Liver (tissue), 9 donors: Measurements from ENCODE around the gene KRT14. TPM values are rescaled to one million over a fixed set of nuclear protein-coding genes. Genes with fewer than 3 reads are reported as not detected.

Experiments used
- DNase-seq: peaks from one replicate; pipeline ENCODE4 v3.0.0-alpha.2; 2017; ENCODE audit warnings: low spot score
- H3K27ac ChIP-seq, 2 donors: one replicate each; pipeline ENCODE4 v1.7.0; 2013; ENCODE audit warnings: inconsistent platforms in 2 of 2, low read length in 2 of 2, control low read depth in 1 of 2, low read depth in 1 of 2, mild to moderate bottlenecking in 1 of 2
- H3K27me3 ChIP-seq, 4 donors: one replicate each; pipeline versions ENCODE4 v1.6.1 to v1.7.0; 2013; ENCODE audit warnings: low read length in 3 of 4, inconsistent platforms in 1 of 4, mild to moderate bottlenecking in 1 of 4, moderate library complexity in 1 of 4; ENCODE audit not compliant: control insufficient read depth in 4 of 4, insufficient read depth in 4 of 4
- H3K36me3 ChIP-seq, 4 donors: one replicate each; pipeline versions ENCODE4 v1.6.1 to v1.7.0; 2013; ENCODE audit warnings: low read length in 3 of 4, mild to moderate bottlenecking in 3 of 4, low read depth in 1 of 4, moderate library complexity in 1 of 4; ENCODE audit not compliant: control insufficient read depth in 4 of 4, insufficient read depth in 3 of 4
- H3K4me1 ChIP-seq, 4 donors: one replicate each; pipeline versions ENCODE4 v1.6.1 to v1.7.0; 2013; ENCODE audit warnings: low read length in 3 of 4, mild to moderate bottlenecking in 3 of 4, moderate library complexity in 1 of 4; ENCODE audit not compliant: control insufficient read depth in 4 of 4, insufficient read depth in 4 of 4
- H3K4me3 ChIP-seq, 3 donors: one replicate each; pipeline versions ENCODE4 v1.6.1 to v1.7.0; 2013; ENCODE audit warnings: low read length in 3 of 3, control low read depth in 1 of 3, low read depth in 1 of 3, mild to moderate bottlenecking in 1 of 3
- H3K9ac ChIP-seq, 2 donors: one replicate each; pipeline ENCODE4 v1.7.0; 2013; ENCODE audit warnings: low read length in 2 of 2, mild to moderate bottlenecking in 2 of 2, moderate library complexity in 2 of 2, control low read depth in 1 of 2, low read depth in 1 of 2
- H3K9me3 ChIP-seq, 4 donors: one replicate each; pipeline versions ENCODE4 v1.6.1 to v1.7.0; 2013; ENCODE audit warnings: low read length in 3 of 4; ENCODE audit not compliant: control insufficient read depth in 4 of 4
- EGR1 ChIP-seq, 2 donors: IDR thresholded peaks; 2 replicates each; pipeline ENCODE4 v1.6.1; 2016 to 2018; ENCODE audit warnings: antibody characterized with exemption in 2 of 2, low read depth in 2 of 2
- FOXA1 ChIP-seq: IDR thresholded peaks from 2 replicates; pipeline ENCODE4 v1.6.1; 2016; ENCODE audit warnings: antibody characterized with exemption
- FOXA2 ChIP-seq: IDR thresholded peaks from 2 replicates; pipeline ENCODE4 v1.6.1; 2016; ENCODE audit warnings: antibody characterized with exemption
- GABPA ChIP-seq, 2 donors: IDR thresholded peaks in 1 of 2; conservative IDR thresholded peaks in 1 of 2; 2 replicates each; pipeline ENCODE4 v1.6.1; 2016; ENCODE audit warnings: antibody characterized with exemption in 2 of 2, mild to moderate bottlenecking in 1 of 2, moderate library complexity in 1 of 2
- HNF4A ChIP-seq, 2 donors: conservative IDR thresholded peaks; 2 replicates each; pipeline ENCODE4 v1.6.1; 2016; ENCODE audit warnings: antibody characterized with exemption in 2 of 2, mild to moderate bottlenecking in 2 of 2
- HNF4G ChIP-seq: IDR thresholded peaks from 2 replicates; pipeline ENCODE4 v1.6.1; 2016; ENCODE audit warnings: antibody characterized with exemption
- JUND ChIP-seq, 2 donors: IDR thresholded peaks; 2 replicates each; pipeline ENCODE4 v1.6.1; 2016; ENCODE audit warnings: antibody characterized with exemption in 2 of 2
- MAX ChIP-seq: IDR thresholded peaks from 2 replicates; pipeline ENCODE4 v1.6.1; 2016; ENCODE audit warnings: antibody characterized with exemption
- NR2F2 ChIP-seq: IDR thresholded peaks from 2 replicates; pipeline ENCODE4 v1.6.1; 2016; ENCODE audit warnings: antibody characterized with exemption
- RAD21 ChIP-seq, 2 donors: IDR thresholded peaks; 2 replicates each; pipeline ENCODE4 v1.6.1; 2016; ENCODE audit warnings: antibody characterized with exemption in 2 of 2, mild to moderate bottlenecking in 2 of 2
- REST ChIP-seq: IDR thresholded peaks from 2 replicates; pipeline ENCODE4 v1.6.1; 2016; ENCODE audit warnings: antibody characterized with exemption, mild to moderate bottlenecking
- RXRA ChIP-seq, 2 donors: IDR thresholded peaks; 2 replicates each; pipeline ENCODE4 v1.6.1; 2017 to 2018; ENCODE audit warnings: antibody characterized with exemption in 2 of 2, mild to moderate bottlenecking in 1 of 2
- SP1 ChIP-seq: IDR thresholded peaks from 2 replicates; pipeline ENCODE4 v1.6.1; 2018; ENCODE audit warnings: antibody characterized with exemption, mild to moderate bottlenecking
- TAF1 ChIP-seq: conservative IDR thresholded peaks from 2 replicates; pipeline ENCODE4 v1.6.1; 2016; ENCODE audit warnings: antibody characterized with exemption, mild to moderate bottlenecking
- YY1 ChIP-seq: IDR thresholded peaks from 2 replicates; pipeline ENCODE4 v1.6.1; 2016; ENCODE audit warnings: antibody characterized with exemption, mild to moderate bottlenecking
- WGBS: extraction: QIAGEN DNeasy Blood & Tissue Kit; methylation state at CpG from one replicate; pipeline ENCODE4 v1.1.7; 2013; 5-methylcytosine and 5-hydroxymethylcytosine counted together
- polyA plus RNA-seq, 2 donors: library from polyadenylated mRNA; stranded (reverse) in 1 of 2; unstranded in 1 of 2; fragments of 200-250 nt in 1 of 2; fragments of >200 nt in 1 of 2; fragmentation: Nextera tagmentation in 1 of 2; extraction: Ambion mirVana in 1 of 2; gene quantifications; one replicate each; pipeline versions ENCODE4 v1.2.1 to v1.2.3, GENCODE V29; 2013 to 2015
- total RNA-seq, 2 donors: library from RNA; depleted of rRNA; stranded (reverse); fragments of >200 nt; gene quantifications; one replicate each; pipeline ENCODE4 v1.2.3, GENCODE V29; 2014
- TF ChIP-seq, protein P1 (sequence below): IDR thresholded peaks from 2 replicates; pipeline ENCODE4 v1.6.1; 2016; ENCODE audit warnings: antibody characterized with exemption
- TF ChIP-seq, protein P2 (sequence below): IDR thresholded peaks from 2 replicates; pipeline ENCODE4 v1.6.1; 2016; ENCODE audit warnings: antibody characterized with exemption
- TF ChIP-seq, protein P3 (sequence below): fragments of 150-350 bp; IDR thresholded peaks from 2 replicates; pipeline ENCODE4 v1.5.1; 2017; ENCODE audit warnings: improper control_type of control experiment, low read depth, low read length; ENCODE audit not compliant: missing input control
- donor health status: healthy.
- donor health status: healthy.
- donor health status: healthy.
- donor health status: healthy.
- donor health status: healthy.

Gene KRT14
- total and polyA plus RNA-seq, 4 donors: not detected

DNA sequence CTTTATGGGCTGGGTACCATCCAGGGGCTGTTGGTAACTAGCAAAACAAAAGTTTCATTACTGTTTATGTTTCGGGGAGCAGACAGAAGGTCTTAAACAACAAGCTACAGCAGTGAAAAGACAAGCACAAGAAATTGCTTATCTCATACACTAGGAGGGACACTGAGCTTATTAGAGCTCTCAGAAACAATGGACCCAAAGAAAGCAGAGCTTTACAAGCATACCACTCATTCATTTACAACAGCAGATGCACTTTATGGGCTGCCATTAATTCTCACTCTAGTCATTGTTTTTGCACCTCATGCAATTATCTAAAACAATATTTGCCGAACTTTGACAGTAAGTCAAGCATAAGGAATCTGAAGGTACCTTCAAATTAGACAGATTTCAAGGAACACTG lies 15.8 kb upstream of the KRT14 start:
- no peaks in the 10 kb centered on the region for H3K27me3 ChIP-seq
- no peaks in the 10 kb centered on the region for H3K36me3 ChIP-seq
- WGBS: 79% methylated on average over 2 of the region's 2 CpGs
- H3K9ac ChIP-seq: no peak overlapping the region
- H3K9me3 ChIP-seq: peaks cover 0 to 14% (median 5%) of the 10 kb centered on the region in 4 donors
- no peaks in the 10 kb centered on the region for H3K4me1 ChIP-seq
- TF ChIP-seq YY1 (no peak), FOXA1 (no peak), NR2F2 (no peak), HNF4A (conservative IDR thresholded peaks at IDR 0.05) (no peak), REST (no peak), RAD21 (IDR thresholded peaks at IDR 0.05) (no peak), SP1 (no peak), MAX (no peak), GABPA (IDR thresholded peaks at IDR 0.05 in 1 of 2, conservative IDR thresholded peaks at IDR 0.05 in 1 of 2) (no peak), EGR1 (IDR thresholded peaks at IDR 0.05; ENCODE audit: low read depth in 2 of 2) (no peak), FOXA2 (no peak), TAF1 (no peak), RXRA (IDR thresholded peaks at IDR 0.05) (no peak), HNF4G (no peak), JUND (IDR thresholded peaks at IDR 0.05) (no peak)
- TF ChIP-seq, protein P1, sequence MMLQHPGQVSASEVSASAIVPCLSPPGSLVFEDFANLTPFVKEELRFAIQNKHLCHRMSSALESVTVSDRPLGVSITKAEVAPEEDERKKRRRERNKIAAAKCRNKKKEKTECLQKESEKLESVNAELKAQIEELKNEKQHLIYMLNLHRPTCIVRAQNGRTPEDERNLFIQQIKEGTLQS: no peak
- TF ChIP-seq, protein P2, sequence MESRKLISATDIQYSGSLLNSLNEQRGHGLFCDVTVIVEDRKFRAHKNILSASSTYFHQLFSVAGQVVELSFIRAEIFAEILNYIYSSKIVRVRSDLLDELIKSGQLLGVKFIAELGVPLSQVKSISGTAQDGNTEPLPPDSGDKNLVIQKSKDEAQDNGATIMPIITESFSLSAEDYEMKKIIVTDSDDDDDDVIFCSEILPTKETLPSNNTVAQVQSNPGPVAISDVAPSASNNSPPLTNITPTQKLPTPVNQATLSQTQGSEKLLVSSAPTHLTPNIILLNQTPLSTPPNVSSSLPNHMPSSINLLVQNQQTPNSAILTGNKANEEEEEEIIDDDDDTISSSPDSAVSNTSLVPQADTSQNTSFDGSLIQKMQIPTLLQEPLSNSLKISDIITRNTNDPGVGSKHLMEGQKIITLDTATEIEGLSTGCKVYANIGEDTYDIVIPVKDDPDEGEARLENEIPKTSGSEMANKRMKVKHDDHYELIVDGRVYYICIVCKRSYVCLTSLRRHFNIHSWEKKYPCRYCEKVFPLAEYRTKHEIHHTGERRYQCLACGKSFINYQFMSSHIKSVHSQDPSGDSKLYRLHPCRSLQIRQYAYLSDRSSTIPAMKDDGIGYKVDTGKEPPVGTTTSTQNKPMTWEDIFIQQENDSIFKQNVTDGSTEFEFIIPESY: no peak
- TF ChIP-seq, protein P3, sequence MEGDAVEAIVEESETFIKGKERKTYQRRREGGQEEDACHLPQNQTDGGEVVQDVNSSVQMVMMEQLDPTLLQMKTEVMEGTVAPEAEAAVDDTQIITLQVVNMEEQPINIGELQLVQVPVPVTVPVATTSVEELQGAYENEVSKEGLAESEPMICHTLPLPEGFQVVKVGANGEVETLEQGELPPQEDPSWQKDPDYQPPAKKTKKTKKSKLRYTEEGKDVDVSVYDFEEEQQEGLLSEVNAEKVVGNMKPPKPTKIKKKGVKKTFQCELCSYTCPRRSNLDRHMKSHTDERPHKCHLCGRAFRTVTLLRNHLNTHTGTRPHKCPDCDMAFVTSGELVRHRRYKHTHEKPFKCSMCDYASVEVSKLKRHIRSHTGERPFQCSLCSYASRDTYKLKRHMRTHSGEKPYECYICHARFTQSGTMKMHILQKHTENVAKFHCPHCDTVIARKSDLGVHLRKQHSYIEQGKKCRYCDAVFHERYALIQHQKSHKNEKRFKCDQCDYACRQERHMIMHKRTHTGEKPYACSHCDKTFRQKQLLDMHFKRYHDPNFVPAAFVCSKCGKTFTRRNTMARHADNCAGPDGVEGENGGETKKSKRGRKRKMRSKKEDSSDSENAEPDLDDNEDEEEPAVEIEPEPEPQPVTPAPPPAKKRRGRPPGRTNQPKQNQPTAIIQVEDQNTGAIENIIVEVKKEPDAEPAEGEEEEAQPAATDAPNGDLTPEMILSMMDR: no peak
- no peak overlapping the region for H3K4me3 ChIP-seq
- H3K27ac ChIP-seq: no peak overlapping the region
- DNase-seq: no peak
